MM.1S (cell line): ENCODE measurements around the gene CCDC127.

ENCODE experiments used
- CTCF ChIP-seq: fragments of 300-600 bp; sonication (generic); IDR thresholded peaks from 2 replicates; pipeline ENCODE4 v1.5.1; 2016; ENCODE audit warnings: antibody characterized with exemption, low read length, mixed read lengths
- EZH2 ChIP-seq: fragments of 300-600 bp; sonication (generic); optimal IDR thresholded peaks from 2 replicates; pipeline ENCODE3; 2017; ENCODE audit warnings: low read depth, mild to moderate bottlenecking, antibody characterized with exemption, low read length, mixed read lengths
- EZH2phosphoT487 ChIP-seq: fragments of 300-600 bp; sonication (generic); IDR thresholded peaks from 2 replicates; pipeline ENCODE4 v1.6.1; 2018; ENCODE audit warnings: antibody characterized with exemption, low read length

GRCh38 chr5:231661-232060 lies 13.7 kb upstream of the CCDC127 start:
- TF ChIP-seq CTCF (no peak), EZH2phosphoT487 (no peak), EZH2 (no peak)
